CD4-positive, alpha-beta memory T cell (primary cell): ENCODE measurements around the gene TSPYL1. TPM values are rescaled to one million over a fixed set of nuclear protein-coding genes. Genes with fewer than 3 reads are reported as not detected.

Experiments
- CTCF ChIA-PET: fragments of 350-600 bp; sonication (Branson Sonifier 250); formaldehyde crosslinking; loops from one replicate; lab custom pipeline; 2021; ENCODE audit warnings: inconsistent platforms; ENCODE audit not compliant: partially characterized antibody; lab: Charles Lee
- POLR2A ChIA-PET: fragments of 350-600 bp; sonication (Branson Sonifier 250); formaldehyde crosslinking; loops from one replicate; lab custom pipeline; 2021; ENCODE audit not compliant: partially characterized antibody; lab: Charles Lee
- DNase-seq, 5 donors: peaks; one replicate each; pipeline versions ENCODE4 v3.0.0 to v3.0.0-alpha.2; 2020 to 2022; ENCODE audit warnings: mixed read lengths in 1 of 5
- H3K27ac ChIP-seq: one replicate; pipeline ENCODE4 v1.7.0; 2013; ENCODE audit warnings: low read depth, low read length
- H3K27me3 ChIP-seq: 2 replicates; pipeline ENCODE4 v1.7.0; 2013; ENCODE audit warnings: mild to moderate bottlenecking, low read length, moderate library complexity; ENCODE audit not compliant: insufficient read depth
- H3K36me3 ChIP-seq: 2 replicates; pipeline ENCODE4 v1.7.0; 2013; ENCODE audit warnings: mild to moderate bottlenecking, low read length, moderate library complexity; ENCODE audit not compliant: insufficient read depth
- H3K4me1 ChIP-seq: 2 replicates; pipeline ENCODE4 v1.7.0; 2013; ENCODE audit warnings: mild to moderate bottlenecking, low read length, moderate library complexity; ENCODE audit not compliant: insufficient read depth
- H3K4me3 ChIP-seq, 2 donors: one replicate each; pipeline ENCODE4 v1.7.0; 2013; ENCODE audit warnings: low read length in 2 of 2, mild to moderate bottlenecking in 1 of 2
- H3K9me3 ChIP-seq, 2 donors: one replicate each; pipeline ENCODE4 v1.7.0; 2013; ENCODE audit warnings: low read length in 2 of 2, control low read depth in 1 of 2; ENCODE audit not compliant: control insufficient read depth in 1 of 2
- H3K27ac Mint-ChIP-seq, 7 donors: one replicate each; pipeline ENCODE4 v1.8.0; 2020 to 2021; ENCODE audit warnings: mixed read lengths in 7 of 7, mild to moderate bottlenecking in 6 of 7, inconsistent platforms in 3 of 7, moderate library complexity in 3 of 7
- H3K27me3 Mint-ChIP-seq, 2 donors: one replicate each; pipeline ENCODE4 v1.8.0; 2020 to 2021; ENCODE audit warnings: mixed read lengths in 2 of 2
- H3K36me3 Mint-ChIP-seq, 2 donors: one replicate each; pipeline ENCODE4 v1.8.0; 2020 to 2021; ENCODE audit warnings: mixed read lengths in 2 of 2, inconsistent platforms in 1 of 2, mild to moderate bottlenecking in 1 of 2
- H3K4me1 Mint-ChIP-seq, 4 donors: one replicate each; pipeline ENCODE4 v1.8.0; 2020 to 2021; ENCODE audit warnings: mixed read lengths in 4 of 4, mild to moderate bottlenecking in 1 of 4
- H3K4me3 Mint-ChIP-seq, 8 donors: one replicate each; pipeline ENCODE4 v1.8.0; 2020 to 2021; ENCODE audit warnings: mixed read lengths in 8 of 8, mild to moderate bottlenecking in 7 of 8, moderate library complexity in 6 of 8, inconsistent platforms in 3 of 8
- H3K9me3 Mint-ChIP-seq, 8 donors: one replicate each; pipeline ENCODE4 v1.8.0; 2020 to 2021; ENCODE audit warnings: mixed read lengths in 8 of 8, mild to moderate bottlenecking in 5 of 8, inconsistent platforms in 3 of 8, moderate library complexity in 1 of 8
- intact Hi-C: fragments of 100-400 bp; cut with micrococcal nuclease; formaldehyde crosslinking; loops from one replicate; pipeline ENCODE4 v1.15.1; 2023
- polyA plus RNA-seq, 2 donors: library from polyadenylated mRNA; unstranded; fragments of 300-500 nt; fragmentation: Illumina TruSeq; gene quantifications; one replicate each; pipeline ENCODE4 v1.2.3, GENCODE V29; 2021
- total RNA-seq, 2 experiments: library from RNA; stranded (reverse); gene quantifications; one replicate each; pipeline ENCODE4 v1.2.3, GENCODE V29; 2021

TSPYL1 gene
- total and polyA plus RNA-seq, 4 experiments from 2014 or later: 41.8 to 109 (median 84.4) TPM

- H3K27ac ChIP-seq: no peak overlapping the region
- H3K4me3 Mint-ChIP-seq: no peak overlapping the region
- POLR2A ChIA-PET: no interaction called here
- no peak overlapping the region for H3K27ac Mint-ChIP-seq
- CTCF ChIA-PET: interaction anchor here (1.4 kb wide), 1 partner anchor 28 kb away, joined by 5 read pairs; no protein-coding TSS in a partner anchor
- H3K4me1 Mint-ChIP-seq: peaks cover 12 to 23% (median 19%) of the 10 kb centered on the region in 4 donors
- DNase-seq: no peak
- intact Hi-C loops: no loop called here
- no peaks in the 10 kb centered on the region for H3K27me3 Mint-ChIP-seq
- H3K9me3 Mint-ChIP-seq: no peaks in the 10 kb centered on the region
- H3K9me3 ChIP-seq: no peaks in the 10 kb centered on the region
- H3K36me3 Mint-ChIP-seq: peaks cover 7 to 20% of the 10 kb centered on the region in 2 donors
- no peak overlapping the region for H3K4me3 ChIP-seq
- peaks cover 16% of the 10 kb centered on the region for H3K4me1 ChIP-seq
- no peaks in the 10 kb centered on the region for H3K27me3 ChIP-seq
- no peaks in the 10 kb centered on the region for H3K36me3 ChIP-seq
Observed at GRCh38 chr6:116246089-116246488, 33.6 kb downstream of the TSPYL1 start.

- ChIA-PET CTCF (no interaction called here), POLR2A (no interaction called here)
- intact Hi-C loops: no loop called here
- H3K36me3 ChIP-seq: peaks cover 2% of the 10 kb centered on the region
- H3K9me3 ChIP-seq: no peaks in the 10 kb centered on the region
- no peaks in the 10 kb centered on the region for H3K4me1 ChIP-seq
- H3K27ac ChIP-seq: no peak overlapping the region
- DNase-seq: peak in 1 of 5 donors; percentile 23
- H3K27me3 Mint-ChIP-seq: no peaks in the 10 kb centered on the region
- no peaks in the 10 kb centered on the region for H3K9me3 Mint-ChIP-seq
- H3K36me3 Mint-ChIP-seq: peaks cover 17 to 22% of the 10 kb centered on the region in 2 donors
- H3K4me3 Mint-ChIP-seq: no peak overlapping the region
- peaks cover 10 to 14% (median 11%) of the 10 kb centered on the region in 4 donors for H3K4me1 Mint-ChIP-seq
- peak overlapping the region in 3 of 7 donors; percentile 24 to 57 (median 43) for H3K27ac Mint-ChIP-seq
- no peaks in the 10 kb centered on the region for H3K27me3 ChIP-seq
- no peak overlapping the region for H3K4me3 ChIP-seq
Observed at GRCh38 chr6:116244284-116244683, 35.4 kb downstream of the TSPYL1 start.

GRCh38 chr6:116239856-116240255 lies 39.9 kb downstream of the TSPYL1 start:
- Mint-ChIP-seq H3K27ac (peak overlapping the region in 1 of 7 donors; percentile 69), H3K4me1 (no peaks in the 10 kb centered on the region)
- intact Hi-C loops: no loop called here

GRCh38 chr6:116239256-116239655 lies 40.5 kb downstream of the TSPYL1 start:
- POLR2A ChIA-PET: interaction anchor here (0.8 kb wide), 1 partner anchor 15 kb away, joined by 5 read pairs; the partner anchor contains the start of gene TSPYL4
- no peaks in the 10 kb centered on the region for H3K9me3 Mint-ChIP-seq
- H3K27me3 ChIP-seq: no peaks in the 10 kb centered on the region
- no peak for DNase-seq
- peak overlapping the region in 3 of 7 donors; percentile 32 to 70 (median 36) for H3K27ac Mint-ChIP-seq
- peaks cover 26 to 34% of the 10 kb centered on the region in 2 donors for H3K36me3 Mint-ChIP-seq
- no peaks in the 10 kb centered on the region for H3K4me1 ChIP-seq
- H3K27me3 Mint-ChIP-seq: no peaks in the 10 kb centered on the region
- peaks cover 7% of the 10 kb centered on the region for H3K36me3 ChIP-seq
- no peaks in the 10 kb centered on the region for H3K4me1 Mint-ChIP-seq
- H3K27ac ChIP-seq: no peak overlapping the region
- intact Hi-C loops: no loop called here
- no peak overlapping the region for H3K4me3 Mint-ChIP-seq
- no peaks in the 10 kb centered on the region for H3K9me3 ChIP-seq
- CTCF ChIA-PET: interaction anchor here (1.8 kb wide), 1 partner anchor 21 kb away, joined by 5 read pairs; no protein-coding TSS in a partner anchor
- H3K4me3 ChIP-seq: no peak overlapping the region

More at GRCh38 chr6:116239856-116240255, 39.9 kb downstream of the TSPYL1 start:
- Histone ChIP-seq H3K4me3 (no peak overlapping the region), H3K27ac (no peak overlapping the region), H3K36me3 (peaks cover 7% of the 10 kb centered on the region), H3K4me1 (no peaks in the 10 kb centered on the region), H3K27me3 (no peaks in the 10 kb centered on the region), H3K9me3 (no peaks in the 10 kb centered on the region)
- peaks cover 28 to 38% of the 10 kb centered on the region in 2 donors for H3K36me3 Mint-ChIP-seq
- no peak for DNase-seq
- no peaks in the 10 kb centered on the region for H3K27me3 Mint-ChIP-seq
- no peak overlapping the region for H3K4me3 Mint-ChIP-seq
- POLR2A ChIA-PET: interaction anchor here (0.8 kb wide), 1 partner anchor 14 kb away, joined by 5 read pairs; the partner anchor contains the start of gene TSPYL4
- H3K9me3 Mint-ChIP-seq: no peaks in the 10 kb centered on the region
- CTCF ChIA-PET: no interaction called here

- Mint-ChIP-seq H3K4me1 (no peaks in the 10 kb centered on the region), H3K9me3 (no peaks in the 10 kb centered on the region), H3K27me3 (no peaks in the 10 kb centered on the region), H3K36me3 (peaks cover 21 to 30% of the 10 kb centered on the region in 2 donors), H3K27ac (no peak overlapping the region), H3K4me3 (no peak overlapping the region)
- Histone ChIP-seq H3K4me3 (no peak overlapping the region), H3K36me3 (peaks cover 7% of the 10 kb centered on the region), H3K27ac (no peak overlapping the region), H3K4me1 (no peaks in the 10 kb centered on the region), H3K27me3 (no peaks in the 10 kb centered on the region), H3K9me3 (no peaks in the 10 kb centered on the region)
- intact Hi-C loops: no loop called here
- ChIA-PET POLR2A (no interaction called here), CTCF (interaction anchor here (0.7 to 1.8 kb wide), 2 partner anchors 20 to 287 kb away, joined by 4 to 5 read pairs; no protein-coding TSS in a partner anchor)
- no peak for DNase-seq
Observed at GRCh38 chr6:116238083-116238482, 41.6 kb downstream of the TSPYL1 start.

GRCh38 chr6:116234689-116235088 lies 45.0 kb downstream of the TSPYL1 start:
- POLR2A ChIA-PET: no interaction called here
- H3K27ac ChIP-seq: no peak overlapping the region
- peaks cover 20 to 30% of the 10 kb centered on the region in 2 donors for H3K36me3 Mint-ChIP-seq
- peak overlapping the region in 2 of 7 donors; percentile 12 to 15 for H3K27ac Mint-ChIP-seq
- no peaks in the 10 kb centered on the region for H3K4me1 ChIP-seq
- CTCF ChIA-PET: no interaction called here
- DNase-seq: no peak
- no peak overlapping the region for H3K4me3 ChIP-seq
- peaks cover 7% of the 10 kb centered on the region for H3K36me3 ChIP-seq
- no peak overlapping the region for H3K4me3 Mint-ChIP-seq
- H3K9me3 ChIP-seq: no peaks in the 10 kb centered on the region
- no peaks in the 10 kb centered on the region for H3K27me3 ChIP-seq
- intact Hi-C loops: no loop called here
- H3K4me1 Mint-ChIP-seq: no peaks in the 10 kb centered on the region
- H3K9me3 Mint-ChIP-seq: no peaks in the 10 kb centered on the region
- H3K27me3 Mint-ChIP-seq: no peaks in the 10 kb centered on the region

- Histone ChIP-seq H3K36me3 (peaks cover under 1% of the 10 kb centered on the region), H3K9me3 (no peaks in the 10 kb centered on the region), H3K27ac (no peak overlapping the region), H3K4me3 (no peak overlapping the region), H3K27me3 (no peaks in the 10 kb centered on the region), H3K4me1 (no peaks in the 10 kb centered on the region)
- Mint-ChIP-seq H3K27ac (peak overlapping the region in 1 of 7 donors; percentile 25), H3K4me3 (no peak overlapping the region), H3K4me1 (no peaks in the 10 kb centered on the region), H3K36me3 (peaks cover 16 to 29% of the 10 kb centered on the region in 2 donors), H3K9me3 (no peaks in the 10 kb centered on the region), H3K27me3 (no peaks in the 10 kb centered on the region)
- intact Hi-C loops: no loop called here
- ChIA-PET POLR2A (no interaction called here), CTCF (interaction anchor here (0.7 to 1.8 kb wide), 5 partner anchors 11 to 330 kb away, joined by 3 to 5 read pairs (median 3); no protein-coding TSS in a partner anchor)
- peak in 2 of 5 donors; percentile 11 to 41 for DNase-seq
Observed at GRCh38 chr6:116229287-116229913, 50.3 kb downstream of the TSPYL1 start.
